NCI-H2081 treated with DMSO at 0.1 percent for 48 hours (cell line): ENCODE measurements around the gene IRF2BP2.

Source experiments
- DNase-seq: peaks from one replicate; lab custom pipeline; 2025; lab: John Stamatoyannopoulos, UW

IRF2BP2 gene

GRCh38 chr1:234556245-234556943 is 53.6 kb downstream of the IRF2BP2 start:
- DNase-seq = no peak

GRCh38 chr1:234555390-234556024 is 54.5 kb downstream of the IRF2BP2 start:
- DNase-seq = no peak

- DNase-seq = no peak
These were observed 55.2 kb downstream of the IRF2BP2 start for GRCh38 chr1:234554698-234555311.
